Bronchial epithelial cell (primary cell): ENCODE results near the gene TUBAL3. TPM values are rescaled to one million over a fixed set of nuclear protein-coding genes. Genes with fewer than 3 reads are reported as not detected.
A peak's percentile ranks its signal among the peaks of the same experiment; 100 is the strongest.

Source experiments
- DNase-seq: peaks from one replicate; pipeline ENCODE4 v3.0.0-alpha.2; 2010; ENCODE audit warnings: low read depth
- FAIRE-seq: peaks from 2 replicates; lab custom pipeline; 2011; peaks lifted over from hg19 to GRCh38; lab: Jason Lieb, UNC
- H3K27me3 ChIP-seq: 2 replicates; pipeline ENCODE4 v1.5.1; 2011; ENCODE audit warnings: low read length; ENCODE audit not compliant: control insufficient read depth, insufficient read depth
- H3K36me3 ChIP-seq: 2 replicates; pipeline ENCODE4 v1.5.1; 2011; ENCODE audit warnings: low read length; ENCODE audit not compliant: control insufficient read depth, insufficient read depth
- H3K4me3 ChIP-seq: 2 replicates; pipeline ENCODE4 v1.5.1; 2011; ENCODE audit warnings: mild to moderate bottlenecking, low read depth, low read length, control low read depth
- total RNA-seq: library from RNA; depleted of rRNA; stranded (reverse); fragments of >200 nt; gene quantifications from 2 replicates; pipeline ENCODE4 v1.2.1, GENCODE V29; 2014
- TF ChIP-seq, protein P1 (sequence below): IDR thresholded peaks from 2 replicates; pipeline ENCODE4 v1.5.1; 2011; ENCODE audit warnings: mild to moderate bottlenecking, moderate library complexity, low read length, control low read depth, inconsistent platforms; ENCODE audit not compliant: insufficient read depth, severe bottlenecking

TUBAL3 gene
- total RNA-seq = 0.26 TPM in 2 replicates

DNA sequence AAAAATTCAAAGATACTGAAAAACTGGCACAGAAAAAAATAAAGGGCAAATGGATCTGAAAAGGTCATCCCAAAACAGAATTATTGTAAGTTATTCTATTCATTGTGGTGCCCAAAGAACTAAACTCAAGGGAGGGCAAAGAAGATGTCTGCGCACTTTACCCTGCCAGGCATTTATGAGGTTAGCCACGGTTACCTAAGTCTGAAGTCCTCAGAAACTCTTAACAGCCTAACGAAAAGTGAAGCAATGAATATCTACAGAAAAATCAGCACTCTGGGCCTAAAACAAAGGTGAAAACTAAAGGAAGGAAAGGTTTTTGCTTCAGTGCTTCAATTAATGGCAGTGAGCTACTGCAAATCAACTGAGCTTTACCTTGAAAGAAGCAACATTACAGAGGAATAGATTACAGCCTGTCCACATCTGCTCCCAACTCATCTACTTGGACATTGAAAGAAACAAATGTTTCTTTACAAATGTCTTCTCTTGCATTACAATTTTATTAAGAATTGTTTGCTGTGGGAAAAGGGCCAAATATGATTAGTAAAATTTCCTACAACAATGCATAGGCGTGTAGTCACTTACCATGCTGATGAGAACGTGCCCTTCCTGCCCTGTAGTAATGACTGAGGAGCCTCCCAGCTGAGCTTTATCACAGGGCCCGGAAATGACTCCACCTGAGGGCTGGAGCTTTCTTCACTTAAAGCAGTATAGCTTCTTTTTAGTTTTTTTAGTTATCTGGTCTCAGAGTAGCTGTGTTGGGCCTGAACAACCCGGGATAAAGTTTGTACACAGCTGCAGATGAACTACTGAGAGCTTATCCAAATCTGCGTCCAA is at the start of gene TUBAL3:
Gene TUBAL3, minus strand, starts transcription at position 621 of the 834 bp plus-strand sequence. Its CDS starts 36 bp downstream, at position 585.
- H3K27me3 ChIP-seq = no peaks in the 10 kb centered on the region
- H3K4me3 ChIP-seq = no peak within 1 kb of the TSS
- peak; percentile 77 for DNase-seq
- H3K36me3 ChIP-seq = no peaks in the 10 kb centered on the region
- TF ChIP-seq, protein P1, sequence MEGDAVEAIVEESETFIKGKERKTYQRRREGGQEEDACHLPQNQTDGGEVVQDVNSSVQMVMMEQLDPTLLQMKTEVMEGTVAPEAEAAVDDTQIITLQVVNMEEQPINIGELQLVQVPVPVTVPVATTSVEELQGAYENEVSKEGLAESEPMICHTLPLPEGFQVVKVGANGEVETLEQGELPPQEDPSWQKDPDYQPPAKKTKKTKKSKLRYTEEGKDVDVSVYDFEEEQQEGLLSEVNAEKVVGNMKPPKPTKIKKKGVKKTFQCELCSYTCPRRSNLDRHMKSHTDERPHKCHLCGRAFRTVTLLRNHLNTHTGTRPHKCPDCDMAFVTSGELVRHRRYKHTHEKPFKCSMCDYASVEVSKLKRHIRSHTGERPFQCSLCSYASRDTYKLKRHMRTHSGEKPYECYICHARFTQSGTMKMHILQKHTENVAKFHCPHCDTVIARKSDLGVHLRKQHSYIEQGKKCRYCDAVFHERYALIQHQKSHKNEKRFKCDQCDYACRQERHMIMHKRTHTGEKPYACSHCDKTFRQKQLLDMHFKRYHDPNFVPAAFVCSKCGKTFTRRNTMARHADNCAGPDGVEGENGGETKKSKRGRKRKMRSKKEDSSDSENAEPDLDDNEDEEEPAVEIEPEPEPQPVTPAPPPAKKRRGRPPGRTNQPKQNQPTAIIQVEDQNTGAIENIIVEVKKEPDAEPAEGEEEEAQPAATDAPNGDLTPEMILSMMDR = no peak
- no peak for FAIRE-seq

DNA sequence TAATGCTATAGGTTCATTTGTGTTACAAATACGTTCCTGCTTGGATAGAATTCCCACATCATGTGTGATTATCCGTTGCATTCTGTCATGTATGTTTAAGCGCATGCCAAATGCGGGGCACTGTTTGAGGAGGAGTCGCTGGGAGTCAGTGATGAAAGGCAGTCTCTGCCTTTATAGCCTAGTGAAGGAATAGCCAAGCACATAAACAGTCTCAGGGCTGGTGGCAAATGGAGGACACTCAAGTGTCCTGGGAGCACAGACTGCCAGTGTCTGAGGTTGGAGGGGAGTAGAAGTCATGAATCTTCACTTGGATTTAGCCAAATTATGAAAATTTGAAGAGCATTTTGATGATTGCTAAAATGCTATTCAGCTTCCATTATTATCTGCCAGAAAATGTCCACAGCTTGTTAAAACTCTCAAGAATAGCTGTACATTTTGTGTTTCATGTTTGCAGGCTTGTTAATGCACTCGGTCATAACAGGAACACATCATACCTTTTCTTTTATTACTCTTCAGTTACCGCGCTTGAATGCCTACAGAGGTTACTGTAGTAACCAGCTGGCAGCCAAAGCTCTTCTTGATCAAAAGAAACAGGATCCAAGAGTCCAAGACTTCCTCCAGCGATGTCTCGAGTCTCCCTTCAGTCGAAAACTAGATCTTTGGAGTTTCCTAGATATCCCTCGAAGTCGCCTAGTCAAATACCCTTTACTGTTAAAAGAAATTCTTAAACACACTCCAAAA is 49.3 kb upstream of the TUBAL3 start:
- Histone ChIP-seq H3K27me3 (no peaks in the 10 kb centered on the region), H3K4me3 (no peak overlapping the region), H3K36me3 (peaks cover 25% of the 10 kb centered on the region)
- TF ChIP-seq, protein P1 = no peak
- peak; percentile 40 for FAIRE-seq
- no peak for DNase-seq

DNA sequence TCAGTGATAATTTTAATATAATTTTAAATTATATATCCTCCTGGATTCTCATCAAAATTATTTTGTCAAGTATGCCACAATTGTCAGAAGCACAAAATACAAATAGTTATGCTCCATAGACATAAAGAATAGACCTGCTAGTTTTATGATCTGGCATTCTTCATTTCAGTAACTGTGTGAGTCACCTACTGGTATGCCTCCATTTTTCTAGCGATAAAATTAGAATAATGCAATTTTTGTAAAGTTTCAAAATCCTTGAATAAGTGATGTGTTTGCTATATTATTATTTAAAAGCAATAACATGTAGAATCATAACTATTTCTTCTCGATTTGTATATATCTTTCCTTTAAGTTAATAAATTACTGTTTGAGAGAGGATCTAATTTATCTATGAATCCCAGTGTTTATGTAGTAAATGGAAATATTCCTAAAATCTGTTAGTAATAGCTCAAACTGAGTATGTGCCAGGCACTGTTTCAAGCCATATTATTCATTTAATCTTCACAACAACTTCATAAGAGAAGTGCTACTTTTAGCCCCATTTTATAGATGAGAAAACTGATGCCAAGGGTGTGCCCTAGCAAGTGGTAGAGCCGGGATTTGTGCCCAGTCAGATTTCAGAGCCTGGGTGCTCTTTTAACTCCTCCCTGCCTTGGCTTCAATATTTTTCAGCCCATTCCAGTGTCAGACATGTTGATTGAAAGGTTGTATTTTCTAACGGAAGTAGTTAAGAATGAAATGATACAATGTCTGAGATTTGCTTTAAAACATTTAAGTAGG is 46.2 kb upstream of the TUBAL3 start:
- TF ChIP-seq, protein P1 = no peak
- FAIRE-seq (no peak), DNase-seq (no peak)
- Histone ChIP-seq H3K27me3 (no peaks in the 10 kb centered on the region), H3K36me3 (peaks cover 18% of the 10 kb centered on the region), H3K4me3 (no peak overlapping the region)

DNA sequence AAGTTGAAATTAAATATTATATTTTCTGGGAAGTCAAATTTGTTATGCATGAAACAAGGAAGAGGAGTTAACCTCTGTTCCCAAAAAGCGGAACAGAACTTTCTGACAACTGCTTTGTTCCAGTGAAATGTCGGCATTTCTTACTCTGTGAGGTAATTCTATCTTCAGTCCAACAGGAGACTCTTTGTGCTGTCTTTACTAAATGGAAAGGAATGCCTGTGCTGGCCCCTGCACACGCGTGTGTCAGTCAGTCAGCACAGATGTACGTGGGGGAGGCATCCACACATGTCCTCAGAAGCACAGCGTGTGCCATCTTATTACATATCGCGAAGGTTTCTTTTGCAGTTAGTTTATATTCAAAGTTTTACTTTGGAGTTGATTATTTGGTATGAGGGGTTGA is 45.2 kb upstream of the TUBAL3 start:
- DNase-seq (peak; percentile 68), FAIRE-seq (no peak)
- no peaks in the 10 kb centered on the region for H3K27me3 ChIP-seq
- peak overlapping the region; percentile 58 for H3K4me3 ChIP-seq
- TF ChIP-seq, protein P1 = peak; percentile 34
- peaks cover 15% of the 10 kb centered on the region for H3K36me3 ChIP-seq

DNA sequence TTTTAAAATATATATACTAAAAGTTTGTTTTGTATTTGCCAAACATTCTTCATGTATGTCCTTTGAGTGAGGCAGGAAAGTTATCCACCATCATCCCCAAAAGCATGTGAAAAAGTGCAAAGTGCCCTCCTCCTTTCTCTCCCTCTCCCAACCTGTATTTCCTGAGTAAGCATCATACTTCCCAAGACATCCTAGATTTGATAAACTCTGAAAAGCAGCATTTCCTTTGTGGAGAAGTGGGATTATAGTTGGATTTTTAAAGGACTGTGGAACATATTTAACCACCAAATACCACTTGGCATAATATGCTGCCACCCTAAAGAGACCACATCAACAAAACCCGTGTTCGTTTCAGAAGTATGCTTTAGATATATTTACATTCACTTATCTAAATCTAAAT is 44.6 kb upstream of the TUBAL3 start:
- Histone ChIP-seq H3K36me3 (peaks cover 10% of the 10 kb centered on the region), H3K27me3 (no peaks in the 10 kb centered on the region), H3K4me3 (peak overlapping the region; percentile 58)
- FAIRE-seq (no peak), DNase-seq (no peak)
- TF ChIP-seq, protein P1 = no peak
